ENCODE data around the gene SMIM17.

Gene SMIM17

DNA sequence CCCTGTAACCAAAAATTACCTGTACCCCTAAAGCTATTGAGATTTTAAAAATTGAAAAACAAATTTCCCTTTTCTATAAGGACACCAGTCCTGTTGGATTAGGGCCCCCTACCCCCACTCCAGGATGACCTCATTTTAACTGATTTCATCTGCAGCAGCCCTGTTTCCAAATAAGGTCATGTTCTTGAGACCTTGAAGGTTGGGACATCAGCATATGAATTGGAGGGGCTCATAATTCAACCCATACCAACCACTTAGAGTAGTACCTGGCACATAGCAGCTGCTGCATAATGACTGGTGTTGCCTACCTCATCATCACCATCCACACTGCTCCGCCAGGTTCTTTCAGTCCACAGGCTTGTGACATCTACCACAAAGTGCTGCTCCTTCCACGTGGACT is 30.2 kb upstream of the SMIM17 start:
- Histone ChIP-seq H3K9me3 (ENCODE audit: control insufficient read depth in 2 of 2, low read length in 2 of 2) (peaks cover 43 to 50% of the 10 kb centered on the region in 2 donors), H3K27me3 (ENCODE audit: control insufficient read depth in 2 of 2, insufficient read depth in 2 of 2, low read length in 2 of 2) (no peaks in the 10 kb centered on the region), H3K4me3 (ENCODE audit: low read length in 2 of 2) (no peak overlapping the region), H3K36me3 (ENCODE audit: control insufficient read depth in 2 of 2, insufficient read depth in 2 of 2, low read length in 2 of 2) (peaks cover 8 to 18% of the 10 kb centered on the region in 2 donors), H3K27ac (ENCODE audit: low read depth in 2 of 2, low read length in 2 of 2) (no peak overlapping the region), H3K9ac (ENCODE audit: low read depth in 1 of 2, low read length in 2 of 2) (no peak overlapping the region), H3K4me1 (ENCODE audit: control insufficient read depth in 2 of 2, insufficient read depth in 2 of 2, low read length in 2 of 2) (no peaks in the 10 kb centered on the region)

DNA sequence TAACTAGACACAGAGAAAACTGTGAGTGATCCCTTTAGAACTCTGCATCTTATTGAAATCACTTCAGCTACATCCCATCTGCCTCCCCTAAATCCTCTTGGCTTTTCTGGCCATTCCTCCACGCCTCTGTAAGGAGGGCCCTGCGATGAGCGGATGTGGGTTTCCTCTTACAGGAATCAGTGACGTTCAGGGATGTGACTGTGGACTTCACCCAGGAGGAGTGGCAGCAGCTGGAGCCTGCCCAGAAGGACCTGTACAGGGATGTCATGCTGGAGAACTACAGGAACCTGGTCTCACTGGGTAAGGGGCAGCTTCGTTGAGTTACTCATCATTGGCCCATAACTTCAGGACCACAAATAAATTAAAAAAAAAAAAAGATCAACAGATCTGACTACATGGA is 29.3 kb upstream of the SMIM17 start:
- Histone ChIP-seq H3K36me3 (ENCODE audit: control insufficient read depth in 2 of 2, insufficient read depth in 2 of 2, low read length in 2 of 2) (peaks cover 8 to 24% of the 10 kb centered on the region in 2 donors), H3K9ac (ENCODE audit: low read depth in 1 of 2, low read length in 2 of 2) (no peak overlapping the region), H3K9me3 (ENCODE audit: control insufficient read depth in 2 of 2, low read length in 2 of 2) (peaks cover 39 to 55% of the 10 kb centered on the region in 2 donors), H3K27me3 (ENCODE audit: control insufficient read depth in 2 of 2, insufficient read depth in 2 of 2, low read length in 2 of 2) (no peaks in the 10 kb centered on the region), H3K4me3 (ENCODE audit: low read length in 2 of 2) (no peak overlapping the region), H3K4me1 (ENCODE audit: control insufficient read depth in 2 of 2, insufficient read depth in 2 of 2, low read length in 2 of 2) (no peaks in the 10 kb centered on the region), H3K27ac (ENCODE audit: low read depth in 2 of 2, low read length in 2 of 2) (no peak overlapping the region)

DNA sequence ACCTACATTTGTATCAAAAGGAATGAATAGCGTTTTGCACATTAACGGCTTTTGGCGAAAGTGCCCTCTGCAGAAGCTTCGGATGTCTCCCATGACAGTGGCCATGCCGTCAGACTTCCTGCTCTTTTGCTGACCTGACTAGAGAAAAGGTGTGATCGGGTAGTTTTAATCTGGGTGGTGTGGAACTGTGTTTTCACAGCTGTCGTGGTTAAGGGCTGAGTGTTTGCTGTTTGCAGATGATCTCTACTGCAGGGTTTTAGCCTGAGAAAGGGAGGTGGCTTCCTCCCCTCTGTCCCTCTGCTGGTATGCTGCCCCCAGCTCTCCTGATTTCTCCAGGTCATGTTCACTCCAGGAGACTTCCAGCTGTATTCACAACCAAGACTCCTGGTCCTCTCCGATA is 25.4 kb upstream of the SMIM17 start:
- H3K9ac ChIP-seq (ENCODE audit: low read depth in 1 of 2, low read length in 2 of 2) = no peak overlapping the region
- peaks cover 26 to 61% of the 10 kb centered on the region in 2 donors for H3K9me3 ChIP-seq (ENCODE audit: control insufficient read depth in 2 of 2, low read length in 2 of 2)
- no peak overlapping the region for H3K27ac ChIP-seq (ENCODE audit: low read depth in 2 of 2, low read length in 2 of 2)
- no peaks in the 10 kb centered on the region for H3K4me1 ChIP-seq (ENCODE audit: control insufficient read depth in 2 of 2, insufficient read depth in 2 of 2, low read length in 2 of 2)
- peaks cover 15 to 38% of the 10 kb centered on the region in 2 donors for H3K36me3 ChIP-seq (ENCODE audit: control insufficient read depth in 2 of 2, insufficient read depth in 2 of 2, low read length in 2 of 2)
- no peak overlapping the region for H3K4me3 ChIP-seq (ENCODE audit: low read length in 2 of 2)
- H3K27me3 ChIP-seq (ENCODE audit: control insufficient read depth in 2 of 2, insufficient read depth in 2 of 2, low read length in 2 of 2) = no peaks in the 10 kb centered on the region

DNA sequence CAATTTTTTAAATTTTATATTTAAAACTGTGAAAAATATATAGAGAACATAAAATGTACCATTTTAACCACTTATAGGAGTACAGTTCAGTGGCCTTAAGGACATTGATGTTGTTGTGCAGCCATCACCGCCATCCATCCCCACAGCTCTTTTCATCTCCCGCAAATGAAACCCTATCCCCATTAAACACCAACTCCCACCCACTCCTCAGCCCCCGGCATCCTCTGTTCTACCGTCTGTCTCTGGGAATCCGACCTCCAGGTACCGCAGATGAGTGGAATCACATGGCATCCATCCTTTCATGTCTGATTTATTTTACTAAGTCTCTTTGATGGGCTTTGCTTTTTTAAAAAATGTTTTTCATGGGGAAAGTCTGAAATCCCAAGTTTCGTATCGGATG is 23.8 kb upstream of the SMIM17 start:
- peaks cover 35 to 51% of the 10 kb centered on the region in 2 donors for H3K9me3 ChIP-seq (ENCODE audit: control insufficient read depth in 2 of 2, low read length in 2 of 2)
- peaks cover 20 to 44% of the 10 kb centered on the region in 2 donors for H3K36me3 ChIP-seq (ENCODE audit: control insufficient read depth in 2 of 2, insufficient read depth in 2 of 2, low read length in 2 of 2)
- no peak overlapping the region for H3K9ac ChIP-seq (ENCODE audit: low read depth in 1 of 2, low read length in 2 of 2)
- H3K4me1 ChIP-seq (ENCODE audit: control insufficient read depth in 2 of 2, insufficient read depth in 2 of 2, low read length in 2 of 2) = no peaks in the 10 kb centered on the region
- no peak overlapping the region for H3K27ac ChIP-seq (ENCODE audit: low read depth in 2 of 2, low read length in 2 of 2)
- H3K4me3 ChIP-seq (ENCODE audit: low read length in 2 of 2) = no peak overlapping the region
- H3K27me3 ChIP-seq (ENCODE audit: control insufficient read depth in 2 of 2, insufficient read depth in 2 of 2, low read length in 2 of 2) = no peaks in the 10 kb centered on the region

DNA sequence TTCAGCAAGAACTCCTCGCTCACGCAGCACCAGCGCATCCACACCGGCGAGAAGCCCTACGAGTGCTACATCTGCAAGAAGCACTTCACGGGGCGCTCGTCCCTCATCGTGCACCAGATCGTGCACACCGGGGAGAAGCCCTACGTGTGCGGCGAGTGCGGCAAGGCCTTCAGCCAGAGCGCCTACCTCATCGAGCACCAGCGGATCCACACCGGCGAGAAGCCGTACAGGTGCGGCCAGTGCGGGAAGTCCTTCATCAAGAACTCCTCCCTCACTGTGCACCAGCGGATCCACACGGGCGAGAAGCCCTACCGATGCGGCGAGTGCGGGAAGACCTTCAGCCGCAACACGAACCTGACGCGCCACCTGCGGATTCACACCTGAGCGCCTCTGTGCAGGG is 20.6 kb upstream of the SMIM17 start:
- H3K9me3 ChIP-seq (ENCODE audit: control insufficient read depth in 2 of 2, low read length in 2 of 2) = peaks cover 22 to 55% of the 10 kb centered on the region in 2 donors
- H3K27ac ChIP-seq (ENCODE audit: low read depth in 2 of 2, low read length in 2 of 2) = no peak overlapping the region
- H3K4me3 ChIP-seq (ENCODE audit: low read length in 2 of 2) = no peak overlapping the region
- H3K4me1 ChIP-seq (ENCODE audit: control insufficient read depth in 2 of 2, insufficient read depth in 2 of 2, low read length in 2 of 2) = no peaks in the 10 kb centered on the region
- H3K9ac ChIP-seq (ENCODE audit: low read depth in 1 of 2, low read length in 2 of 2) = no peak overlapping the region
- no peaks in the 10 kb centered on the region for H3K27me3 ChIP-seq (ENCODE audit: control insufficient read depth in 2 of 2, insufficient read depth in 2 of 2, low read length in 2 of 2)
- peaks cover 15 to 42% of the 10 kb centered on the region in 2 donors for H3K36me3 ChIP-seq (ENCODE audit: control insufficient read depth in 2 of 2, insufficient read depth in 2 of 2, low read length in 2 of 2)

DNA sequence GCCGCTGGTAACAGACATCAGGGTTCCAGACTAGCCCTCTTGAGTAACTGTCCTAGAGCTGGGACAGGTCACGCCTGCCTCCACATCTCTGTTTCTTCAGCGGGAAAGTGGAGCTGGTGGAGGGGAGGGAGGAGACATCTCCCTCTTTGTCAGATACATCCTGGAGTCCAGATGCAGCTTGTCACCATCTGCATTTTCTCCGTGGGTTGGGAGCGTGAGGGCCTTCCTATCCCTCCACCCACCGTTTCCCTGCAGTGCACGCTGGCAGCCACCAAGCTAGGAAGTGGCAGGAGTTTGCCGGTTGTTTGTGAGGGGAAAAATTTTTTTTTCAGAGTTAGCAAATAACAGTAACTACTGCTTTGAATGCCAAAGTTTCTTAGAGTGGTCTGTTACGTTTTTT is 20.0 kb upstream of the SMIM17 start:
- no peak overlapping the region for H3K9ac ChIP-seq (ENCODE audit: low read depth in 1 of 2, low read length in 2 of 2)
- H3K4me1 ChIP-seq (ENCODE audit: control insufficient read depth in 2 of 2, insufficient read depth in 2 of 2, low read length in 2 of 2) = no peaks in the 10 kb centered on the region
- no peak overlapping the region for H3K27ac ChIP-seq (ENCODE audit: low read depth in 2 of 2, low read length in 2 of 2)
- no peak overlapping the region for H3K4me3 ChIP-seq (ENCODE audit: low read length in 2 of 2)
- no peaks in the 10 kb centered on the region for H3K27me3 ChIP-seq (ENCODE audit: control insufficient read depth in 2 of 2, insufficient read depth in 2 of 2, low read length in 2 of 2)
- peaks cover 15 to 35% of the 10 kb centered on the region in 2 donors for H3K36me3 ChIP-seq (ENCODE audit: control insufficient read depth in 2 of 2, insufficient read depth in 2 of 2, low read length in 2 of 2)
- peaks cover 22 to 49% of the 10 kb centered on the region in 2 donors for H3K9me3 ChIP-seq (ENCODE audit: control insufficient read depth in 2 of 2, low read length in 2 of 2)

DNA sequence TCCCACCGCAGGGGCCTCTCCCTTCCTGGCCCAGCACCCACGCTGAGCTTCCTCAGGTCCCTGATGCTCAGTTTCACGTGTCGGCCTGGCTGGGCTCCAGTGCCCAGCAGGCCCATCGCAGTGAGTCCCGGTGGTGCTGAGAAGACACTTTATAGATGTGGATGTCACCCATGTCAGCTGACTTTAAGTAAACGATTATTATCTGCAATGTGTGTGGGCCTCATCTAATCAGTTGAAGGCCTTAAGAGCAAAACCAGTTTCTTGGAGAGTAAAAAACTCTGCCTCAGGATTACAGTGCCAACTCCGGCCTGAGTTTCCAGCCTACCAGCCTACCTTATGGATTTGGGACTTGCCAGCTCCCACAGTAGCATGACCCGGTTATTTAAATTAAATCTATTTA is 17.3 kb upstream of the SMIM17 start:
- H3K9ac ChIP-seq (ENCODE audit: low read depth in 1 of 2, low read length in 2 of 2) = no peak overlapping the region
- peaks cover 22 to 42% of the 10 kb centered on the region in 2 donors for H3K9me3 ChIP-seq (ENCODE audit: control insufficient read depth in 2 of 2, low read length in 2 of 2)
- no peak overlapping the region for H3K4me3 ChIP-seq (ENCODE audit: low read length in 2 of 2)
- no peaks in the 10 kb centered on the region for H3K27me3 ChIP-seq (ENCODE audit: control insufficient read depth in 2 of 2, insufficient read depth in 2 of 2, low read length in 2 of 2)
- H3K36me3 ChIP-seq (ENCODE audit: control insufficient read depth in 2 of 2, insufficient read depth in 2 of 2, low read length in 2 of 2) = peaks cover 15 to 33% of the 10 kb centered on the region in 2 donors
- no peaks in the 10 kb centered on the region for H3K4me1 ChIP-seq (ENCODE audit: control insufficient read depth in 2 of 2, insufficient read depth in 2 of 2, low read length in 2 of 2)
- no peak overlapping the region for H3K27ac ChIP-seq (ENCODE audit: low read depth in 2 of 2, low read length in 2 of 2)

DNA sequence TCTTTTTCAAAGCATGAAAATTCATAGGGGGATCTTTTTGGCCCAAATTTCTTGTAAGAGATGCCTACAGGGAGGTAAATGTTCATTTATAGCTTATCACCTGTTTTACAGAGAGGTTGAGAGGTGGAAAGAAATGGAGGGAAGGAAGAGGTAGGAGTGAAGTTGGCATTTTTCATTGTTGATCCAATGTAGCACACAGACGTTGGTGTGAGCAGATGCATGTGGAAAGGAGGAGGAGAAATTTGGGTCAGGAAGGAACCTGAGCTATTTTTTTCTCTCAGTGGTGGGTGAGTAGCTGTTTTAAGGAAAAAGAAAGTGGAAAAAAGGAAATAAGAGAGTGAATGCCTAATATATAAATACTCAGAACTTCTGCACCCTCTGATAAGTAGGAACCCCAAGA is 9.9 kb upstream of the SMIM17 start:
- Histone ChIP-seq H3K27ac (ENCODE audit: low read depth in 2 of 2, low read length in 2 of 2) (no peak overlapping the region), H3K4me1 (ENCODE audit: control insufficient read depth in 2 of 2, insufficient read depth in 2 of 2, low read length in 2 of 2) (no peaks in the 10 kb centered on the region), H3K27me3 (ENCODE audit: control insufficient read depth in 2 of 2, insufficient read depth in 2 of 2, low read length in 2 of 2) (no peaks in the 10 kb centered on the region), H3K4me3 (ENCODE audit: low read length in 2 of 2) (no peak overlapping the region), H3K36me3 (ENCODE audit: control insufficient read depth in 2 of 2, insufficient read depth in 2 of 2, low read length in 2 of 2) (no peaks in the 10 kb centered on the region), H3K9ac (ENCODE audit: low read depth in 1 of 2, low read length in 2 of 2) (no peak overlapping the region), H3K9me3 (ENCODE audit: control insufficient read depth in 2 of 2, low read length in 2 of 2) (peaks cover 12 to 13% of the 10 kb centered on the region in 2 donors)

DNA sequence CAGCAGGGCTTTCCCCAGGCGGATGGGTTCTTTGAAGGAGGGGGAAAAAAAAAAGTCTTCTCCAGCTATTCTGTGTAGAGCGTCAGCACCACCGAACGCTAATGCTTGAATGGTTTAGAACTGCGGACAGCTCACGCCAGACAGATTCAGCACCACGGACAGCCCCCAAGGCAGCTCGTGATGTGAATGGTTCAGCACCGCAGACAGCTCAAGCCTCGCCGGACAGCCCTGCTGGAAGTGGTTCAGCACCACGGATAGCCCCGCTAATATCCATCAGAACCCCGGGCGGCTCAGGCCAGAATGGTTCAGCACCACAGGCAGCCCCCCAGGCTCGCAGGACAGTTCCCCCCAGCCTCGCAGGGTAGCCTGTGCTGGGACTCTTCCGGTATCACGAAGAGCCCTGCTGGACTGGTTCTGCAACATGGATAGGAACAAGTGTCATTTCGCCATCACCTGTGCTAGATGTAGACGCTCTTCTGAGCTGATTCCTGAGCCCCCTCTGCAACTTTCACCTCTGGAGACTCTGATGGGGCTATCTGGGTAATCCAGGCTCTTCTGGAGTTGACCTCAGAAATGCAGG is 4.9 kb upstream of the SMIM17 start:
- no peak overlapping the region for H3K4me3 ChIP-seq (ENCODE audit: low read length in 2 of 2)
- H3K9ac ChIP-seq (ENCODE audit: low read depth in 1 of 2, low read length in 2 of 2) = no peak overlapping the region
- H3K27ac ChIP-seq (ENCODE audit: low read depth in 2 of 2, low read length in 2 of 2) = no peak overlapping the region
- no peaks in the 10 kb centered on the region for H3K4me1 ChIP-seq (ENCODE audit: control insufficient read depth in 2 of 2, insufficient read depth in 2 of 2, low read length in 2 of 2)
- H3K36me3 ChIP-seq (ENCODE audit: control insufficient read depth in 2 of 2, insufficient read depth in 2 of 2, low read length in 2 of 2) = no peaks in the 10 kb centered on the region
- no peaks in the 10 kb centered on the region for H3K27me3 ChIP-seq (ENCODE audit: control insufficient read depth in 2 of 2, insufficient read depth in 2 of 2, low read length in 2 of 2)
- H3K9me3 ChIP-seq (ENCODE audit: control insufficient read depth in 2 of 2, low read length in 2 of 2) = peaks cover 3 to 8% of the 10 kb centered on the region in 2 donors

DNA sequence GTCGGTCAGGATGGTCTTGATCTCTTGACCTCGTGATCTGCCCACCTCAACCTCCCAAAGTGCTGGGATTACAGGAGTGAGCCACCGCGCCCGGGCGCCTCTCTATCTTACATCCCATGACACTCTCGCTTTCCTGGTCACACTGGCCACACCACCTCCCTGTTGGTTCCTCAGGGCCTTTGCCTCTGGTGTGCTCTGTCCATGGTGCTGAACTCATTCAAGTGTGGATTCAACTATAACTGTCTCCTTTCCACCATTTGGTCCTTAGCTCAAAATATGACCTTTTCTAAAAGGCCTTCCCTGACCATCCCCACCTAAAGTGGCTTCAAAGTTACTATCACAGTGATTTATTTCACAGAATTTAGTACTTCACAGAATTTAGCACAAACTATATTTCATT is 3.7 kb upstream of the SMIM17 start:
- no peaks in the 10 kb centered on the region for H3K27me3 ChIP-seq (ENCODE audit: control insufficient read depth in 2 of 2, insufficient read depth in 2 of 2, low read length in 2 of 2)
- H3K36me3 ChIP-seq (ENCODE audit: control insufficient read depth in 2 of 2, insufficient read depth in 2 of 2, low read length in 2 of 2) = no peaks in the 10 kb centered on the region
- peaks cover 5 to 8% of the 10 kb centered on the region in 2 donors for H3K9me3 ChIP-seq (ENCODE audit: control insufficient read depth in 2 of 2, low read length in 2 of 2)
- H3K4me1 ChIP-seq (ENCODE audit: control insufficient read depth in 2 of 2, insufficient read depth in 2 of 2, low read length in 2 of 2) = no peaks in the 10 kb centered on the region
- H3K4me3 ChIP-seq (ENCODE audit: low read length in 2 of 2) = no peak overlapping the region
- H3K27ac ChIP-seq (ENCODE audit: low read depth in 2 of 2, low read length in 2 of 2) = no peak overlapping the region
- no peak overlapping the region for H3K9ac ChIP-seq (ENCODE audit: low read depth in 1 of 2, low read length in 2 of 2)
